ENCODE measurements around the gene C4B. TPM values are rescaled to one million over a fixed set of nuclear protein-coding genes. Genes with fewer than 3 reads are reported as not detected.

C4B gene
- total RNA-seq, 1 experiment from 2014 or later = 2.7 TPM

- no peaks in the 10 kb centered on the region for H3K9me3 ChIP-seq (ENCODE audit: control insufficient read depth, low read depth, low read length)
- H2BK20ac ChIP-seq (ENCODE audit: low read depth, low read length, poor library complexity, severe bottlenecking) = no peak overlapping the region
- H3K14ac ChIP-seq (ENCODE audit: insufficient read depth, low read length) = no peak overlapping the region
- no CpG with 5 or more reads among the region's 17 CpGs for WGBS (ENCODE audit: extremely low coverage, insufficient read length, low lambda C conversion rate)
- no peak overlapping the region for H2BK120ac ChIP-seq (ENCODE audit: low read depth, low read length, poor library complexity, severe bottlenecking)
- Mint-ChIP-seq H3K36me3 (ENCODE audit: insufficient read depth in 1 of 3, low read depth in 3 of 3) (peaks cover 32 to 69% (median 65%) of the 10 kb centered on the region in 3 experiments; a peak in 6 of 7 replicates), H3K27ac (peak overlapping the region; percentile 34 to 100 (median 86); a peak in 4 of 7 replicates), H3K4me1 (peaks cover 8 to 11% of the 10 kb centered on the region in 2 experiments), H3K9me3 (peaks cover 0 to 2% of the 10 kb centered on the region in 2 experiments; a peak in 1 of 5 replicates), H3K27me3 (ENCODE audit: low read depth) (no peaks in the 10 kb centered on the region; the same call in 1 of the 2 replicates), H3K4me3 (peak overlapping the region; percentile 55 to 91; a peak in 4 of 5 replicates)
- no peak overlapping the region for H3K56ac ChIP-seq (ENCODE audit: insufficient read length, low read depth, low read length)
- H3K23me2 ChIP-seq (ENCODE audit: insufficient read length, low read depth, low read length, poor library complexity, severe bottlenecking) = peaks cover 6% of the 10 kb centered on the region
- H3K18ac ChIP-seq (ENCODE audit: insufficient read length, low read depth, low read length) = no peak overlapping the region
- no peak overlapping the region for H4K91ac ChIP-seq (ENCODE audit: insufficient read length, low read depth, low read length)
- no peak for DNase-seq
- no peak overlapping the region for H2BK5ac ChIP-seq (ENCODE audit: insufficient read length, low read length)
- no peak overlapping the region for H2BK12ac ChIP-seq (ENCODE audit: insufficient read length, low read depth, low read length)
- TF ChIP-seq CTCF (conservative IDR thresholded peaks at IDR 0.05) = no peak
- H3K27ac ChIP-seq (ENCODE audit: insufficient read length, low read depth, low read length) = no peak overlapping the region
- H3K79me1 ChIP-seq (ENCODE audit: insufficient read depth, low read depth, low read length, poor library complexity, severe bottlenecking) = no peaks in the 10 kb centered on the region
- H3K4me2 ChIP-seq (ENCODE audit: insufficient read depth, insufficient read length, low read length) = no peak overlapping the region
- no peak overlapping the region for H3K23ac ChIP-seq (ENCODE audit: insufficient read length, low read depth, low read length)
- H2AFZ ChIP-seq (ENCODE audit: low read length) = no peak overlapping the region
- H4K8ac ChIP-seq (replicated peaks; ENCODE audit: insufficient read length, low read depth, low read length) = no peak overlapping the region
- H3K9ac ChIP-seq (ENCODE audit: extremely low read depth, insufficient read length, low read length) = no peak overlapping the region
- H3K79me2 ChIP-seq (ENCODE audit: insufficient read depth, low read length) = no peaks in the 10 kb centered on the region; the same call in 1 of the 2 replicates
- H3K27me3 ChIP-seq (ENCODE audit: insufficient read depth, low read length) = no peaks in the 10 kb centered on the region
- peaks cover 3% of the 10 kb centered on the region; the same call in 1 of the 2 replicates for H3K4me1 ChIP-seq (ENCODE audit: insufficient read depth, low read length)
- no peak overlapping the region for H3T11ph ChIP-seq (ENCODE audit: low read length)
- H2BK15ac ChIP-seq (ENCODE audit: low read depth, low read length) = no peak overlapping the region
- no peak overlapping the region for H2AK5ac ChIP-seq (ENCODE audit: insufficient read length, low read length)
- H3K4ac ChIP-seq (ENCODE audit: low read depth, low read length) = no peak overlapping the region
- H4K5ac ChIP-seq (ENCODE audit: insufficient read length, low read depth, low read length) = no peak overlapping the region
- H4K20me1 ChIP-seq (ENCODE audit: control insufficient read depth, insufficient read depth, insufficient read length) = no peaks in the 10 kb centered on the region
Observed at GRCh38 chr6:31969712-31970603, 44.6 kb upstream of the C4B start.
